GM23338 (cell line): Measurements from ENCODE around the gene B4GALT5. TPM values are rescaled to one million over a fixed set of nuclear protein-coding genes. Genes with fewer than 3 reads are reported as not detected.

Experiments used
- ATAC-seq: fragments of 200-7000 bp; cut with Tn5 transposase; 3 replicates; pipeline ENCODE4 v1.9.1; 2020
- DNase-seq: peaks from one replicate; pipeline ENCODE4 v3.0.0-alpha.2; 2015; ENCODE audit warnings: low spot score
- H2AFZ ChIP-seq: fragments of 200-600 bp; sonication (generic); 2 replicates; pipeline ENCODE4 v1.8.0; 2016; ENCODE audit warnings: antibody characterized with exemption, mild to moderate bottlenecking, moderate library complexity
- H3F3A ChIP-seq: fragments of 200-600 bp; sonication (generic); replicated peaks from 2 replicates; pipeline ENCODE4 v1.8.0; 2017; ENCODE audit warnings: antibody characterized with exemption, mixed run types, low read depth
- H3K27ac ChIP-seq: fragments of 200-600 bp; sonication (generic); 2 replicates; pipeline ENCODE4 v1.6.1; 2016; ENCODE audit warnings: low read depth
- H3K27me3 ChIP-seq: fragments of 200-600 bp; sonication (generic); 2 replicates; pipeline ENCODE4 v1.8.0; 2016; ENCODE audit warnings: mild to moderate bottlenecking, mixed run types, moderate library complexity; ENCODE audit not compliant: insufficient read depth
- H3K36me3 ChIP-seq: fragments of 200-600 bp; sonication (generic); 2 replicates; pipeline ENCODE4 v1.8.0; 2016; ENCODE audit warnings: mild to moderate bottlenecking; ENCODE audit not compliant: insufficient read depth
- H3K4me1 ChIP-seq: fragments of 200-600 bp; sonication (generic); 2 replicates; pipeline ENCODE4 v1.8.0; 2016; ENCODE audit warnings: mild to moderate bottlenecking, moderate library complexity; ENCODE audit not compliant: insufficient read depth
- H3K4me2 ChIP-seq: fragments of 200-600 bp; sonication (generic); 2 replicates; pipeline ENCODE4 v1.7.1; 2017; ENCODE audit warnings: mixed run types
- H3K4me3 ChIP-seq: fragments of 200-600 bp; sonication (generic); 2 replicates; pipeline ENCODE4 v1.6.1; 2016; ENCODE audit warnings: mixed run types
- H3K79me2 ChIP-seq: fragments of 200-600 bp; sonication (generic); replicated peaks from 2 replicates; pipeline ENCODE4 v1.8.0; 2017; ENCODE audit warnings: mild to moderate bottlenecking; ENCODE audit not compliant: insufficient read depth
- H3K9me2 ChIP-seq: fragments of 200-600 bp; sonication (generic); 2 replicates; pipeline ENCODE4 v1.8.0; 2017; ENCODE audit not compliant: insufficient read depth
- H4K20me1 ChIP-seq: fragments of 200-600 bp; sonication (generic); replicated peaks from 2 replicates; pipeline ENCODE4 v1.8.0; 2017; ENCODE audit warnings: mild to moderate bottlenecking; ENCODE audit not compliant: insufficient read depth
- H3K27ac Mint-ChIP-seq: 2 replicates; pipeline ENCODE4 v1.8.0; 2020; ENCODE audit warnings: inconsistent platforms, mild to moderate bottlenecking, moderate library complexity, mixed read lengths
- H3K27me3 Mint-ChIP-seq: 3 replicates; pipeline ENCODE4 v1.8.0; 2022; ENCODE audit warnings: low read depth, mild to moderate bottlenecking, moderate library complexity, mixed read lengths, inconsistent platforms; ENCODE audit not compliant: insufficient read depth, poor library complexity
- H3K36me3 Mint-ChIP-seq: 3 replicates; pipeline ENCODE4 v1.8.0; 2021; ENCODE audit warnings: low read depth, mild to moderate bottlenecking, inconsistent platforms, moderate library complexity, mixed read lengths
- H3K4me1 Mint-ChIP-seq: 3 replicates; pipeline ENCODE4 v1.8.0; 2020; ENCODE audit warnings: mild to moderate bottlenecking, inconsistent platforms, mixed read lengths
- H3K4me3 Mint-ChIP-seq: 3 replicates; pipeline ENCODE4 v1.8.0; 2021; ENCODE audit warnings: moderate library complexity, mild to moderate bottlenecking, inconsistent platforms, mixed read lengths
- H3K9me3 Mint-ChIP-seq: 3 replicates; pipeline ENCODE4 v1.8.0; 2020; ENCODE audit warnings: moderate library complexity, mild to moderate bottlenecking, inconsistent platforms, mixed read lengths
- ETS1 ChIP-seq: IDR thresholded peaks from 2 replicates; pipeline ENCODE4 v1.6.1; 2016; ENCODE audit warnings: antibody characterized with exemption
- JUNB ChIP-seq: IDR thresholded peaks from one replicate; pipeline ENCODE4 v1.6.1; 2016; ENCODE audit warnings: antibody characterized with exemption; ENCODE audit not compliant: unreplicated experiment
- NANOG ChIP-seq: IDR thresholded peaks from 2 replicates; pipeline ENCODE4 v1.6.1; 2016; ENCODE audit warnings: antibody characterized with exemption, borderline replicate concordance
- REST ChIP-seq: IDR thresholded peaks from one replicate; pipeline ENCODE4 v1.6.1; 2018; ENCODE audit warnings: antibody characterized with exemption; ENCODE audit not compliant: unreplicated experiment
- STAT1 ChIP-seq: IDR thresholded peaks from one replicate; pipeline ENCODE4 v1.6.1; 2016; ENCODE audit warnings: antibody characterized with exemption; ENCODE audit not compliant: unreplicated experiment
- ZNF114 ChIP-seq: fragments of 250-450 bp; sonication (Bioruptor Pico); IDR thresholded peaks from 2 replicates; pipeline ENCODE4 v1.5.0; 2020; ENCODE audit warnings: mild to moderate bottlenecking, moderate library complexity
- ZNF462 ChIP-seq: fragments of 250-450 bp; sonication (Bioruptor Pico); IDR thresholded peaks from 2 replicates; pipeline ENCODE4 v1.5.0; 2020; ENCODE audit warnings: mild to moderate bottlenecking, moderate library complexity
- polyA plus RNA-seq: library from polyadenylated mRNA; unstranded; fragments of >200 nt; fragmentation: Nextera tagmentation; extraction: Ambion mirVana; gene quantifications from 2 replicates; pipeline ENCODE4 v1.2.1, GENCODE V29; 2016
- total RNA-seq: library from RNA; depleted of rRNA; stranded (reverse); fragments of >200 nt; shearing (Covaris generic); gene quantifications from 2 replicates; pipeline ENCODE4 v1.2.3, GENCODE V29; 2014

Gene B4GALT5
- total and polyA plus RNA-seq, 2 experiments from 2014 or later, result 19.1 to 50.3 TPM

- Histone ChIP-seq H3K27me3 (no peaks in the 10 kb centered on the region), H4K20me1 (no peaks in the 10 kb centered on the region), H2AFZ (no peak overlapping the region; the same call in 1 of the 2 replicates), H3K4me3 (no peak overlapping the region), H3K4me1 (peaks cover 12% of the 10 kb centered on the region), H3K79me2 (no peaks in the 10 kb centered on the region), H3F3A (no peaks in the 10 kb centered on the region), H3K27ac (no peak overlapping the region), H3K4me2 (no peak overlapping the region), H3K36me3 (no peaks in the 10 kb centered on the region), H3K9me2 (no peaks in the 10 kb centered on the region)
- DNase-seq (no peak), ATAC-seq (no peak)
- no peak overlapping the region for H3K27ac Mint-ChIP-seq
- H3K4me3 Mint-ChIP-seq, result no peak overlapping the region
- TF ChIP-seq REST (no peak), NANOG (no peak)
- H3K9me3 Mint-ChIP-seq, result no peaks in the 10 kb centered on the region
- H3K36me3 Mint-ChIP-seq, result no peaks in the 10 kb centered on the region
- H3K27me3 Mint-ChIP-seq, result peaks cover 4% of the 10 kb centered on the region
- H3K4me1 Mint-ChIP-seq, result peaks cover 7% of the 10 kb centered on the region; the same call in 2 of the 3 replicates
Observed at GRCh38 chr20:49752201-49752903, 38.7 kb upstream of the B4GALT5 start.

- no peaks in the 10 kb centered on the region for H4K20me1 ChIP-seq
- no peaks in the 10 kb centered on the region for H3K36me3 Mint-ChIP-seq
- H3K4me1 ChIP-seq, result peaks cover 12% of the 10 kb centered on the region
- H3K9me3 Mint-ChIP-seq, result no peaks in the 10 kb centered on the region
- ATAC-seq (no peak), DNase-seq (no peak)
- H3K27me3 Mint-ChIP-seq, result peaks cover 4% of the 10 kb centered on the region
- no peak overlapping the region for H2AFZ ChIP-seq
- no peak overlapping the region for H3K4me2 ChIP-seq
- no peak overlapping the region for H3K27ac ChIP-seq
- H3K4me3 Mint-ChIP-seq, result no peak overlapping the region
- no peaks in the 10 kb centered on the region for H3K9me2 ChIP-seq
- peaks cover 7% of the 10 kb centered on the region; the same call in 2 of the 3 replicates for H3K4me1 Mint-ChIP-seq
- H3K27me3 ChIP-seq, result no peaks in the 10 kb centered on the region
- H3K27ac Mint-ChIP-seq, result no peak overlapping the region
- no peaks in the 10 kb centered on the region for H3F3A ChIP-seq
- TF ChIP-seq JUNB, result no peak
- no peak for TF ChIP-seq ETS1
- TF ChIP-seq ZNF114 (CRISPR knock-in tag), result no peak
- no peak for TF ChIP-seq ZNF462 (CRISPR knock-in tag)
- TF ChIP-seq STAT1, result no peak
- H3K4me3 ChIP-seq, result no peak overlapping the region
- H3K79me2 ChIP-seq, result no peaks in the 10 kb centered on the region
- H3K36me3 ChIP-seq, result no peaks in the 10 kb centered on the region
Observed at GRCh38 chr20:49751397-49751736, 37.7 kb upstream of the B4GALT5 start.
